ENCODE data around the gene NBPF9.
"Not testable (repeated sequence)": the region's sequence is repeated elsewhere in the genome, so short reads cannot be mapped to it uniquely, and the experiment has no call there.

- not testable (repeated sequence) for TF ChIP-seq CTCF (IDR thresholded peaks at IDR 0.05); ESRRA (CRISPR knock-in tag; IDR thresholded peaks at IDR 0.05; ENCODE audit: borderline replicate concordance); JUN (CRISPR knock-in tag; IDR thresholded peaks at IDR 0.05); ATF2 (CRISPR knock-in tag; IDR thresholded peaks at IDR 0.05; ENCODE audit: borderline replicate concordance, low read depth)
Observed at GRCh38 chr1:149149909-149150308, 46.6 kb upstream of the NBPF9 start.
